Astrocyte (in vitro differentiated cells and primary cell): Measurements from ENCODE around the gene RAB4B.

Experiments used
- EZH2 ChIP-seq: IDR thresholded peaks from 2 replicates; pipeline ENCODE4 v1.6.1; 2012; ENCODE audit warnings: mild to moderate bottlenecking, low read length, inconsistent platforms; ENCODE audit not compliant: insufficient read depth
- TF ChIP-seq, protein P1 (sequence below): IDR thresholded peaks from 2 replicates; pipeline ENCODE4 v1.5.1; 2011; ENCODE audit warnings: low read depth, mild to moderate bottlenecking, inconsistent platforms, low read length, moderate library complexity; ENCODE audit not compliant: insufficient read depth

DNA sequence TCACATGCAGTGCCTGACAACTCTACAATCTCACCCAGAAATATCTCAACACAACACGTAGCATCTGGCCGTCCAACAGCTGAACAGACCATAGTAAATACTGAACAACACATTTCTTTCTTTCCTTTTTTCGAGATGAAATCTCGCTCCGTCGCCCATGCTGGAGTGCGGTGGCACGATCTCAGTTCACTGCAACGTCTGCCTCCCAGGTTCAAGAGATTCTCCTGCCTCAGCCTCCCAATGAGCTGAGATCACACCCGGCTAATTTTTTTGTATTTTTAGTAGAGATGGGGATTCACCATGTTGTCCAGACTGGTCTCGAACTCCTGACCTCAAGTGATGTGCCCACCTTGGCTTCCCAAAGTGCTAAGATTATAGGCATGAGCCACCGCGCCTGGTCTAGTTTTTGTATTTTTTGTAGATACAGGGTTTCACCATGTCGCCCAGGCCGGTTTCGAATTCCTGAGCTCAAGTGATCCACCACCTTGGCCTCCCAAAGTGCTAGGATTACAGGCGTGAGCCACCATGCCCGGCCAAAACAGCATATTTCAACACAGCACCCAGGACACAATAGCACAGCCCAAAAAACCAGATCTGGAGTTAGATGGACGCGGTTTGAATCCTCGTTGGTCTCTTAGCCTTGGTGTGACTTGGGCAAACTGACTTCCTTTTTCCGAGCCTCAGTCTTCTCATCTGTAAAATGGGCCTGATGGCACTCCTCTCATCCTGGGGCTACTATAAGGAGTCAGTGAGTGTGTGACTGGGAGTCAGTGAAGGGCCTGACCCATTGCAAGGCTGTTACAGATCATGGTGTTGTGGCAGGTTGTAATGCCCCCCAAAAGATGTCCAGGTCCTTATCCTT is 49.6 kb downstream of the RAB4B start:
- TF ChIP-seq, protein P1, sequence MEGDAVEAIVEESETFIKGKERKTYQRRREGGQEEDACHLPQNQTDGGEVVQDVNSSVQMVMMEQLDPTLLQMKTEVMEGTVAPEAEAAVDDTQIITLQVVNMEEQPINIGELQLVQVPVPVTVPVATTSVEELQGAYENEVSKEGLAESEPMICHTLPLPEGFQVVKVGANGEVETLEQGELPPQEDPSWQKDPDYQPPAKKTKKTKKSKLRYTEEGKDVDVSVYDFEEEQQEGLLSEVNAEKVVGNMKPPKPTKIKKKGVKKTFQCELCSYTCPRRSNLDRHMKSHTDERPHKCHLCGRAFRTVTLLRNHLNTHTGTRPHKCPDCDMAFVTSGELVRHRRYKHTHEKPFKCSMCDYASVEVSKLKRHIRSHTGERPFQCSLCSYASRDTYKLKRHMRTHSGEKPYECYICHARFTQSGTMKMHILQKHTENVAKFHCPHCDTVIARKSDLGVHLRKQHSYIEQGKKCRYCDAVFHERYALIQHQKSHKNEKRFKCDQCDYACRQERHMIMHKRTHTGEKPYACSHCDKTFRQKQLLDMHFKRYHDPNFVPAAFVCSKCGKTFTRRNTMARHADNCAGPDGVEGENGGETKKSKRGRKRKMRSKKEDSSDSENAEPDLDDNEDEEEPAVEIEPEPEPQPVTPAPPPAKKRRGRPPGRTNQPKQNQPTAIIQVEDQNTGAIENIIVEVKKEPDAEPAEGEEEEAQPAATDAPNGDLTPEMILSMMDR: no peak
- TF ChIP-seq EZH2: no peak
